Heart left ventricle (tissue), 13 donors: ENCODE data around the gene NLE1.

Source experiments
- CTCF ChIP-seq, 12 donors: fragments of 200-600 bp; sonication (generic) in 4 of 12; IDR thresholded peaks; one replicate each; pipeline versions ENCODE4 v1.5.0 to v1.8.0; 2018 to 2022; ENCODE audit warnings: antibody characterized with exemption in 12 of 12, mild to moderate bottlenecking in 5 of 12
- POLR2A ChIP-seq, 2 donors: fragments of 450-650 bp; IDR thresholded peaks; one replicate each; pipeline ENCODE4 v1.6.1; 2017; ENCODE audit warnings: antibody characterized with exemption in 2 of 2, mild to moderate bottlenecking in 2 of 2, moderate library complexity in 2 of 2
- donor health status: ischemic (EF 13 %, LVEDD 7.1; RV severe dilation, severe dysfunction).
- donor health status: DM: no; HTN: yes; CAD: no.
- donor health status: DM: no; HTN: no; CAD: no.
- donor health status: ischemic (EF 25% LVEDD 6.9; RV normal size, moderate dysfunction).
- donor health status: ischemic (EF 25% LVEDD 5.7; RV mildly dilated, moderate dysfunction).
- donor health status: ischemic (EF 35%, LVEDD 5.7; RV mildly dilated, moderate dysfunction).
- donor health status: nonischemic (EF 11% LVEDD 7.7; RV severe dilation, severe dysfunction).
- donor health status: DM: yes; HTN: yes; CAD: no.
- donor health status: PGD.
- donor health status: ischemic (EF 29% LVEDD 5.4; RV normal size, mild dysfunction).
- donor health status: nonischemic (EF 23%, LVEDD 6.1; RV moderate dilation, normal function).

GRCh38 chr17:35191001-35191695 lies 49.0 kb upstream of the NLE1 start:
- TF ChIP-seq CTCF (IDR thresholded peaks at IDR 0.05) (no peak), POLR2A (IDR thresholded peaks at IDR 0.05) (no peak)
